Lung (tissue), 12 donors: ENCODE data around the gene COG1. TPM values are rescaled to one million over a fixed set of nuclear protein-coding genes. Genes with fewer than 3 reads are reported as not detected.

Source experiments
- ATAC-seq: fragments of 200-7000 bp; cut with Tn5 transposase; one replicate; pipeline ENCODE4 v1.9.1; 2020; ENCODE audit warnings: moderate number of reproducible peaks; ENCODE audit not compliant: insufficient read depth, low FRiP score
- DNase-seq, 3 donors: peaks; one replicate each; pipeline ENCODE4 v3.0.0-alpha.2; 2013 to 2017
- H3K27ac ChIP-seq, 2 donors: one replicate each; pipeline ENCODE4 v1.5.1; 2013; ENCODE audit warnings: mild to moderate bottlenecking in 2 of 2, moderate library complexity in 2 of 2, control low read depth in 1 of 2, inconsistent platforms in 1 of 2, low read depth in 1 of 2, low read length in 1 of 2
- H3K27me3 ChIP-seq, 3 donors: one replicate each; pipeline ENCODE4 v1.5.1; 2013; ENCODE audit warnings: low read length in 2 of 3; ENCODE audit not compliant: control insufficient read depth in 3 of 3, insufficient read depth in 3 of 3
- H3K36me3 ChIP-seq, 4 donors: one replicate each; pipeline ENCODE4 v1.5.1; 2013; ENCODE audit warnings: low read length in 4 of 4, mild to moderate bottlenecking in 1 of 4, moderate library complexity in 1 of 4; ENCODE audit not compliant: control insufficient read depth in 4 of 4, insufficient read depth in 4 of 4
- H3K4me1 ChIP-seq, 5 donors: one replicate each; pipeline ENCODE4 v1.5.1; 2013; ENCODE audit warnings: low read length in 5 of 5, mild to moderate bottlenecking in 2 of 5, moderate library complexity in 1 of 5; ENCODE audit not compliant: control insufficient read depth in 5 of 5, insufficient read depth in 5 of 5
- H3K4me3 ChIP-seq: one replicate; pipeline ENCODE4 v1.5.1; 2013; ENCODE audit warnings: mild to moderate bottlenecking, control low read depth, moderate library complexity
- H3K9ac ChIP-seq, 2 donors: one replicate each; pipeline ENCODE4 v1.5.1; 2013; ENCODE audit warnings: low read length in 2 of 2, control low read depth in 1 of 2; ENCODE audit not compliant: insufficient read depth in 1 of 2
- H3K9me3 ChIP-seq, 4 donors: one replicate each; pipeline ENCODE4 v1.5.1; 2013; ENCODE audit warnings: low read length in 3 of 4, mild to moderate bottlenecking in 1 of 4, moderate library complexity in 1 of 4; ENCODE audit not compliant: control insufficient read depth in 4 of 4, insufficient read depth in 3 of 4
- WGBS, 2 donors: extraction: QIAGEN DNeasy Blood & Tissue Kit; methylation state at CpG; one replicate each; pipeline ENCODE4 v1.1.7; 2013; 5-methylcytosine and 5-hydroxymethylcytosine counted together
- polyA plus RNA-seq, 2 donors: library from polyadenylated mRNA; stranded (reverse); fragments of 200-250 nt; gene quantifications; one replicate each; pipeline ENCODE4 v1.2.1, GENCODE V29; 2013
- total RNA-seq, 2 donors: library from RNA; depleted of rRNA in 1 of 2; stranded (reverse); fragments of >200 nt in 1 of 2; gene quantifications; one replicate each; pipeline ENCODE4 v1.2.1, GENCODE V29; 2014 to 2021
- TF ChIP-seq, protein P1 (sequence below): IDR thresholded peaks from 2 replicates; pipeline ENCODE4 v1.5.1; 2012; ENCODE audit warnings: mild to moderate bottlenecking; ENCODE audit errors: control extremely low read depth, extremely low read depth
- donor health status: control.
- donor health status: control.
- donor health status: Bipolar disorder and iron deficiency.
- donor health status: healthy.
- donor health status: DM: yes; HTN: yes; CAD: no.

The COG1 gene
- total and polyA plus RNA-seq, 4 donors, result 13.3 to 41.2 (median 21.1) TPM

GRCh38 chr17:73170324-73170723 is 22.5 kb upstream of the COG1 start:
- Histone ChIP-seq H3K36me3 (no peaks in the 10 kb centered on the region), H3K4me3 (no peak overlapping the region), H3K9me3 (no peaks in the 10 kb centered on the region), H3K27me3 (peaks cover 0 to 34% (median 23%) of the 10 kb centered on the region in 3 donors), H3K4me1 (peaks cover 0 to 14% (median 5%) of the 10 kb centered on the region in 5 donors), H3K27ac (no peak overlapping the region), H3K9ac (no peak overlapping the region)
- no peak for DNase-seq
- TF ChIP-seq, protein P1, sequence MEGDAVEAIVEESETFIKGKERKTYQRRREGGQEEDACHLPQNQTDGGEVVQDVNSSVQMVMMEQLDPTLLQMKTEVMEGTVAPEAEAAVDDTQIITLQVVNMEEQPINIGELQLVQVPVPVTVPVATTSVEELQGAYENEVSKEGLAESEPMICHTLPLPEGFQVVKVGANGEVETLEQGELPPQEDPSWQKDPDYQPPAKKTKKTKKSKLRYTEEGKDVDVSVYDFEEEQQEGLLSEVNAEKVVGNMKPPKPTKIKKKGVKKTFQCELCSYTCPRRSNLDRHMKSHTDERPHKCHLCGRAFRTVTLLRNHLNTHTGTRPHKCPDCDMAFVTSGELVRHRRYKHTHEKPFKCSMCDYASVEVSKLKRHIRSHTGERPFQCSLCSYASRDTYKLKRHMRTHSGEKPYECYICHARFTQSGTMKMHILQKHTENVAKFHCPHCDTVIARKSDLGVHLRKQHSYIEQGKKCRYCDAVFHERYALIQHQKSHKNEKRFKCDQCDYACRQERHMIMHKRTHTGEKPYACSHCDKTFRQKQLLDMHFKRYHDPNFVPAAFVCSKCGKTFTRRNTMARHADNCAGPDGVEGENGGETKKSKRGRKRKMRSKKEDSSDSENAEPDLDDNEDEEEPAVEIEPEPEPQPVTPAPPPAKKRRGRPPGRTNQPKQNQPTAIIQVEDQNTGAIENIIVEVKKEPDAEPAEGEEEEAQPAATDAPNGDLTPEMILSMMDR, result no peak
- 92 to 95% methylated on average over 5 of the region's 5 CpGs for WGBS, 2 donors
- no peak for ATAC-seq

GRCh38 chr17:73172252-73172651 is 20.6 kb upstream of the COG1 start:
- H3K4me3 ChIP-seq, result no peak overlapping the region
- H3K36me3 ChIP-seq, result no peaks in the 10 kb centered on the region
- H3K27me3 ChIP-seq, result peaks cover 0 to 16% (median 9%) of the 10 kb centered on the region in 3 donors
- TF ChIP-seq, protein P1, result no peak
- H3K27ac ChIP-seq, result no peak overlapping the region
- DNase-seq, result no peak
- no peak overlapping the region for H3K9ac ChIP-seq
- no peaks in the 10 kb centered on the region for H3K4me1 ChIP-seq
- H3K9me3 ChIP-seq, result no peaks in the 10 kb centered on the region
- ATAC-seq, result no peak
- WGBS, 2 donors, result 82 to 91% methylated on average over 3 of the region's 3 CpGs

DNA sequence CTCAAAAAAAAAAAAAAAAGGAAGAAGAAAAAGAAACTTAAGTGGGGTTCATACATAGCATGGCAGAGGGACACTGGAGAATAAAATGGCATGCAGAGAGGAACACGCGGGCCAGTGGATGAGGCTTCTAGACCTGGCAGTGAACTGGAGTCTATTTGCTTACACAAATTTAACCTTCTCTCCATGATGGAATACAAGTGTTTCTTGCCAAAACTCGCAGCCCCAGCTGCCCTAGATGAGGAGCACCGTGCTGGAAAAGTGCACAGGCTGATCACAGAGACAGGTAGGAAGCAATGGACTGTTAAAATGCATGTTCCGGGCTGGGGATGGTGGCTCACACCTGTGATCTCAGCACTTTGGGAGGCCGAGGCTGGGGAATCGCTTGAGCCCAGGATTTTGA is 18.7 kb upstream of the COG1 start:
- Histone ChIP-seq H3K9ac (no peak overlapping the region), H3K27ac (no peak overlapping the region), H3K9me3 (no peaks in the 10 kb centered on the region), H3K27me3 (peaks cover 0 to 2% (median 0%) of the 10 kb centered on the region in 3 donors), H3K36me3 (no peaks in the 10 kb centered on the region), H3K4me1 (no peaks in the 10 kb centered on the region), H3K4me3 (no peak overlapping the region)
- 93 to 97% methylated on average over 7 of the region's 7 CpGs for WGBS, 2 donors
- DNase-seq (no peak), ATAC-seq (no peak)
- TF ChIP-seq, protein P1, result no peak

GRCh38 chr17:73175962-73176565 is 16.8 kb upstream of the COG1 start:
- ATAC-seq, result no peak
- no peaks in the 10 kb centered on the region for H3K9me3 ChIP-seq
- no peak overlapping the region for H3K9ac ChIP-seq
- DNase-seq, result no peak
- H3K27me3 ChIP-seq, result no peaks in the 10 kb centered on the region
- TF ChIP-seq, protein P1, result no peak
- 87 to 90% methylated on average over 10 of the region's 10 CpGs for WGBS, 2 donors
- H3K4me3 ChIP-seq, result no peak overlapping the region
- H3K36me3 ChIP-seq, result no peaks in the 10 kb centered on the region
- H3K27ac ChIP-seq, result no peak overlapping the region
- no peaks in the 10 kb centered on the region for H3K4me1 ChIP-seq
